NOMO-1 (cell line): ENCODE results near the gene ALDOC.

Experiments used
- DNase-seq, 2 experiments: peaks; one replicate each; lab custom pipeline; 2025; ENCODE audit not compliant: unreplicated experiment in 2 of 2; lab: John Stamatoyannopoulos, UW

ALDOC gene

DNA sequence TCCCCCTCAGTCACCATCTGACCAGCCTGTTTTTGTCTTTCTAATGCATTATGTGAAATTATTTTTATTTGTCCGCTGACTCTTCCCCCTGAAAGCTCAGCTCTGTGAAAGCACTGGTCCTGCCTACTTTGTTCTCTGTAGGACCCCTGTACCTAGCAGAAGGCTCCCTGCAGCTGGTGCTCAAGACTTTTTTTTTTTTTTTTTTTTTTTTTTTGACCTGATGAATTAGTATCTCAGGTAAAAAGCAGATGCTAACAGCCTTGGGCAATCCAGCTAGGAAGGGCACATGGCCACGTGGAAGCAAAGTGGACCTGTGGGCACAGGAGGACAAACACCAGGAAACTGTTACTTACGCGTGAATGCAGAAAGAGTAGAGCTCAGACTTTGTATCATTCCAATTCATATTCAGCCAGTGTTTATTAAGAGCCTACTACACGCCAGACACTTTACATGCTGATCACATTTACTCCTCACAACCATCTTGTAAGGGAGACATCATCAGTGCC is 23.6 kb downstream of the ALDOC start:
- DNase-seq, result no peak

DNA sequence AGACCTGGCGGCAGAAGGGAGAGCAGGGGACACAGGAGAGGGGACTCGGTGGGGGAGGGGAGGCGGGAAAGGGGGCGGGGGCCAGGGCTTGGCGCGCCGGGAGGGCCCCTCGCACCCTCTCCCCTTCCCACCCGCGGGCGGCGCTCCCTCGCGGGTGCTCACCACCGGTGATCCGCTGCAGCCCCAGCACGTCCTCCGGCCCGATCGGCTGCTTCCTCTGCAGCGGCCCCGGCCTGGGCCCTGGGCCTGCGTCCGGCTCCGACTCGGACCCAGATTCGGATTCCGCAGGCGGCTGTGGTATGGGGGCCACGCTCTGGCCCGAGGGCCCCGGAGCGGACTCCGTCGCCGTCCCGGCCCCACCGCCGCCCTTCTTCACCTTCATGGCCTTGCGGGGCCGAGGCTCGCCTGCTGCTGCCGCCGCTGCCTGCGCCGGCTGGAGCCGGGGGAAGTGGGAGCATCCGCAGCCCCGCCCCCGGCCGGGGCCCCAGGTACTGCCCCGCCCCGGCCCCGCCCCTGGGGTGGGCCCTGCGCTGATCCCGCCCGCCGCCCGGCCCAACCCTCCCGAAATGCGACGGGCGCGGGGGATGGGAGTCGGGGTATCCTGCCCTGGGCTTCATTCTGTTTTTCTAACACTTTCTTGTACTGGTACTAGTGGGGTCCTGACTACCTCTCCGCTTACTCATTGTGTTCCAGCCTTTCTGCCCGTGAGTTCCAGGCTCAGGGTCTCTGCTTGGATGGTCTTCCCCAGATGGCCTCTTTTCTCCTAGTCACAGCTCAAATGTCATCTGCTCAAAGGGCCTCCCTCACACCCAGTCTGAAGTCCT is 24.3 kb downstream of the ALDOC start, which contains the start of gene UNC119:
Gene UNC119 (minus strand): TSS at position 449 of the 824 bp plus-strand sequence. CDS start 67 bp downstream, at position 382.
- peak; percentile 61 to 82 for DNase-seq

DNA sequence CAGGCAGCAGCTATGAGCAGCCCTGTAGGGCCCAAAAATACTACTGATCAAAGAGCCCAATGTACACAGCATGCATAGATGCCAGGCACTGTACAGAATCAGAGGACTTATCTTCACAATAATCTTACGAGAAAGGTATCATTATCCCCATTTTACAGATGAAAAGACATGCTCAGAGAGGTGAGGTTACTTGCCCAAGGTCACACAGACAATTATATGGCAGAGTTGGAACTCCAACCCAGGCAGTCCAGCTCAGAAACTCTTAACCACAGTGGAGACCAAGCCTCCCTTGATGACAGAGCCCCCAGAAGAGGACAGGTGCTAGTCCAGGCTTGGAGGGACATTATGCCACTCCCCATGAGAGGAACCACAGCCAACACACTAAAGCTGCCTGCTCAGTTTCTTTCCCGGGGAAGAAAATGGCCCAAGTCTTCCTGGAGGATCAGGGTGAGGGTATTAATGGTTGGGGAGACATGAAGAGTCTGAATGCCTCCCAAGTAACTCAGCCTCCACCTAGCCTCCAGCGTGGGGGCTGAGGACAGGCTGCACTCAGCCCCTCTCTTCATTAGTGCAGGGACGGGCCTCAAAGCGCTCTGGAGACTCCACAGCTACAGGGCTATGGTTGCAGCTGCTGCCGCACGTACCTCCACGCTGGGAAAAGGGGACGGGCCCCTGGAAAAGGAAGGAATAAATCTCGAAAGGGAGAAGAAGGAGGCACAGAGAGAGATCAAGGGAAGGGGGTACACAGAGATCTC is 25.1 kb downstream of the ALDOC start:
- DNase-seq, result no peak

GRCh38 chr17:28550858-28551257 is 25.8 kb downstream of the ALDOC start:
- DNase-seq, result no peak

DNA sequence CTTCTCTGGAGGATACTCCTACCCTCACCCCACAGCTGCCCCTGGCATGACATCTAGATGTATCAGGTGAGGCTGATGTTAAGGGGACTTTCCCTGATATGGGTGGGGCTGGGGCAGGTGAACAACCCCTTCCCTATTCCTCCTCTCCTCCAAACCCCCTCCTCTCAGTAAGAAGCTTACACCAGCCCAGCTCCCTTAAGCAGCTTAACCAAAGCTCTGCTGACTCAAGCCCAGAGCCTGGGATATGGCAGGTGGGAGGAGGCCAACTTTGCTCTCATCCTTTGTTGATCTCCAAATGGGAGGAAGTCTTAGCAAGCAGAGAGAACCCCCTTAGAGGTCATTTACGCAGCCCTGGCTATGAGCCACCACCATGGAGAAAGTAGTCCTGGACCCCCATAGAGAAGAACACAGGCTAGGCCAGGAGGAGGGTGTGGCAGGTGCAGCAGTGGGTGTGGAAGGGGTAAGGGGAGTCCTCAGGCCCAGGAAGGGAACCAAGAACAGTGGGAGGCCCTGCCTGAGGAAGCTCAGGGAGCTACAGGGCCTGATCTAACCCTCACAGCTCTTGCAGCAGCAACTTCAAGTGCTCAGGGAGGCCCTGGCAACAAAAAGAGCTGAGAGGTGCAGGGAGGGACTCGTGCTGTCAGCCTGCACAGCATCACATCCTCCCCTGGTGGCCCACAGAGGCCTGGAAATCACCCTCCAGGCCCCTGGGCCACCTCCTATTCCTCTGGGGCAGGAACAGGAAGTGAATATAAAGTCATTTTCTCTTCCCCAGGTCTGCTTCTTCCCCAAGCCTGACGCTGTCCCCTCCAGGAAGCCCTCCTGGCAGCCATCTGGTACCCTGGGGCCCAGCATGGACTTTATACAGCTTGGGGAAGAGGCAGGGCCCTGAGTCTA is 27.2 kb downstream of the ALDOC start:
- peak; percentile 44 to 56 for DNase-seq

GRCh38 chr17:28548417-28549130 is 28.1 kb downstream of the ALDOC start:
- DNase-seq, result no peak

GRCh38 chr17:28547623-28548416 is 28.9 kb downstream of the ALDOC start:
- DNase-seq, result peak; percentile 80 to 91

- DNase-seq, result no peak
Observed at GRCh38 chr17:28547096-28547622, 29.5 kb downstream of the ALDOC start.

- DNase-seq, result no peak
Observed at GRCh38 chr17:28545787-28546415, 30.8 kb downstream of the ALDOC start.

GRCh38 chr17:28545141-28545503 is 31.6 kb downstream of the ALDOC start:
- DNase-seq, result no peak

DNA sequence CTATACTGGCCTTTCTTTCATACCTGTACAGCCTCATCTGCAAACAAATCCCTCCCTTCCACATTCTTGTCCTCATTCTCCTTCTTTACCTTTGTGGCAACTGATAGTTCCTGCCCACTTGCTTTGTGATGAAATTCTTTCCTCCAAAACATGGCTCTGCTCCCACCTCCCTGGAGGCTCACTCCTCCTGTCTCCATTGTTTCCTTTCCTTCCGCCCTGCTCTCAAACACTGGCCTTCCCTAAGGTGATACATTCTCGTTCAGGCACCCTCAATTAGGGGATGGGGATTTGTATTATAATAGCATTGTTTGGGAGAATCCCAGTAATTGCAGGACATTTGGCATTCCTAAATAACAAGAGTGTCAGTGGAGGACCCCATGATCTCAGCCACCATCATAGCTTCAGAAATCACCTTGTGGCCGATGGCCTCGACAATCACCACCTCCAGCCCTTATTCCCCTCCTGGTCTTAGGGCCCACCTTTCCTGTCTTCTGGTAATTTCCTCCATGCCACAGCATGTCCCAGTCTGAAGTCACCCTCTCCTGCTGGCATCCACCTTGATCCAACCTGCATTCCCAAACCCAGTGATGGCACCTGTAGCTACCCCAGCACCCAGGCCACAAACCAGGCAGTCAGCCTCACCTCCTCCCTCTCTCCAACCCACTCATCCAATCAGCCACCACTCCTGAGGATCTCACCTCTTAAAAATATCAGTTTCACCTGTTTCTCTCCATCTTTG is 32.1 kb downstream of the ALDOC start:
- DNase-seq, result no peak

DNA sequence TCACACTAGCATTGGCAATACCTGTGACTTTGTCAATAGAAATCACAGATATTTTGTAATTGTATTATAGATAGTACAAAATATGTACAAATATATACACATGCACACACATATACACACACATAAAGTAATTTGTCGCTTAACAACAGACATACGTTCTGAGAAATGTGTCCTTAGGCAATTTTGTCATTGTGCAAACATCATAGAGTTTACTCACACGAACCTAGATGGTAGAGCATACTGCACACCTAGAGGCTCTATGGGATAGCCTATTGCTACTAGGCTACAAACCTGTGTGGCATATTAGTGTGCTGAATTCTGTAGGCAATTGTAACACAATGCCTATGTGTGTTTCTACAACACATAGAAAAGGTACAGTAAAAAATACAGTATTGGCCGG is 35.3 kb downstream of the ALDOC start:
- no peak for DNase-seq

DNA sequence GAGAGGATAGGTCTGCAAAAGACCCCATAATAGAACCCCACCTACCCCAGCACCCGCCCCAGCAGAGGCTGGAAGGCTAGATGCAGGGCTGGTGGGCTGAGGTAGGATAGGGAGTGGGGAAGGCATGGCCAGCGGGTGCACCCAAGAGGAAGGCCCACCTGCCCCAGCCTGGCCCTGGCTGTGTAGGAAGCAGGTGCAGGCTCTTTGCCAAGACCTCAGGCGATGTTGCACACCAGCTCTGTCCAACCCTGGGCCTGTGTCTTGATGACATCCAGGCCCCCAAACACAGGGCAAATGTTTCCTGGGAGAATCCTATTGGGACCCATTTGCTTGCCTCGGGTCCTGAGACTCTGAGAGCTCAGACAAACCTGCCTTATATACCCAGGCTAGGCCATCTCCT is 36.5 kb downstream of the ALDOC start:
- DNase-seq, result no peak

DNA sequence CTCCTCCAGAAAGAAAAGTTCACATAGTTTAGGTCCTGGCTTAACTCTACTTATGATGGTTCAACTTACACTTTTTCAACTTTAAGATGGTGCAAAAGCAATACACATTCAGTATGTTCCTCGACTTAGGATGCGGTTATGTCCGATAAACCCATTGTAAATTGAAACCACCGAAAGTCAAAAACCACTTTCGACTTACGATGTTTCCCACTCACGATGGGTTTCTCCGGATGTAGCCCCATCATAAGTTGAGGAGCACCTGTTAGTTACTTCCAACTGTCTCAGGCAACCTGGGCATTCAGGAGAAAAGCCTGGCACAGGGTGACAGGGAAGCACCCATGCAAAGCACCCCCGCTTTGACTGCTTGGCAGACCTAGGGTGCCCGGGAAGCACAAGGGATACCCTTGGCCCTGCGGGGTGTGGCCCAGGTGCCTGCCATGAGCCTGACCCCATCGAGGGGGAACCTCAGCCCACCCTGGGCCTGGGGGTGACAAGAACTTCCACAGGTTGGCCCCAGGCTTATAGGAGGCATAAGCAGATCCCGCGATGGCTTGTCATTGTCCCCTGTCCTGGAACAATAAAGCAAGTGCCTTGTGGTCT is 38.3 kb downstream of the ALDOC start:
- DNase-seq, result no peak

GRCh38 chr17:28537219-28537610 is 39.5 kb downstream of the ALDOC start:
- DNase-seq, result no peak

DNA sequence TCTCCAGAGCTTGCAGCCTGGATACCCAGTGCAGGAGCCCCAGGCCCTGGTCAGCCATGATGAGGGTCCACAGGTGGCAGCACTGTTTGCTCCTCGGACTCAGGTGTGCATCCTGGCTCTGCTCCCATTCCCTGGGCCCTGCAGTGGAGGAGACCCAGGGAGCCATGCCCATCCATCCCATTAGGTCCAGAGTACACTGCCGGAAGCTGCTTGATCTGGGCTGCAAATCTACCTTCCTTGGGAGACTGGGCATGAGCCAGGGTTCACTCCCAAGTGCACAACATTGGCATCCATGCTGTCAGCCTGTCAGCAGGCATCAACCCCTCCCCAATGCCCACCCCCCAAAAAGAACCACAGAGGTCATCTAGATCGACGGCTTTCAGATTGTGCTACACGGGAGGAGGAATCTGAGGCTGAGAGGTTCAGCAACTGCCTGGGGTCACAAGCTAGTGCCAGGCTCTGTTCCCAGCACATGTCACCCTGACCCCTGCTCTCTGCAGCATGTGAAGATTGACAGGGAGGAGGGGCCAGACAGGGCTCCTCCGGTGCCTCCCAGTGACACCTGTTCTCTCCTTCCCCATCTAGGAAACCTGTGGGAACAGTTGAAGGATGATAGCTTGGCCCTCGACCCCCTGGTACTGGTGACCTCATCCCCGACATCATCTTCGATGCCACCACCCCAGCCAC is 40.0 kb downstream of the ALDOC start:
- no peak for DNase-seq

GRCh38 chr17:28534740-28535375 is 41.8 kb downstream of the ALDOC start:
- no peak for DNase-seq
